Activated gamma-delta T cell treated with Interleukin-2 at 50 U/mL for 16 hours (primary cell): ENCODE data around the gene DPM2.
A peak's percentile ranks its signal among the peaks of the same experiment; 100 is the strongest.

Source experiments
- DNase-seq: peaks from one replicate; pipeline ENCODE4 v3.0.0-alpha.2; 2020

DPM2 gene

GRCh38 chr9:127972236-127972871 is 34.7 kb upstream of the DPM2 start:
- no peak for DNase-seq

GRCh38 chr9:127971357-127972235 is 33.9 kb upstream of the DPM2 start:
- DNase-seq = peak; percentile 46

DNA sequence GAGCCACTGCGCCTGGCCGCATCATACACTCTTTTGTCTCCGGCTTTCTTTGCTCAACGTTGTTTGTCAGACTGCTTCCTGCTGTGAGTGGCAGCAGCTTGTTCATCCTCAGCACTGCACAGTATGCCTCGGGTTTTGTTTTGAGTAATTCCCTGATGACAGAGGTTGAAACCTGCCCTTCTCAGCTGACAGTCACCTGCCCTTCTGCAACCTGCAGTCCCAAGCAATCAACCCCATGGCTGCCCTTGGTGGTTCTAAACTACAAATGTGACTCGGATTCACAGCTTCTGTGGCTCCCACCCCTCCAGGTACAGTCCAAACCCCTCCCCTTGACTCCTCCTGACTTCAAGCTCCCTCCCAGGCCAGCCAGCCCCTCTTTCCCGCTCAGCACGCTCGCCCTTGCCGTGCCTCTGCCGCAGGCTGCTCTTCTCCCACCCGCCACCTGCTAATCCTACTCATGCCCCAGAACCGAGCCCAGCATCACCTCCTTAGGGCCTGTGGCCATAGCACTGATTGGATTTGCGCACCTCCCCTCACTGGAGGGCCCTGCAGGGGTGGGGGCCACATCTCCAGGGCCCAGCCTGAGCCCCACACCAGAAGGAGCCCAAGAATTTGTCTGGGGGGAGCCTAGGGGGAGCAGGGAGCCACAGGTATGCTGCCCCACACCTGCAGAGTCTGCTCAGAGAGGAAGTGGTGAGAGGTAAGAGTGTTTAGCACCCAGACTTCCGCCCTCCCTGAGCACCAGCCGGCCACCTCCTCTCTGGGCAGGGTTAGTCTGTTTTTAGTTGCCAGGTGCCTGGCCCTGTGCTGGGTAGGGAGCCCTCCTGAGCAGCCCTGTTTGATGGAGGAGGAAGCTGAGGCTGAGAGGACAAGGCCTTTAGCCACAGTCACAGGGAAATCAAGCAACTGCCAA is 33.0 kb upstream of the DPM2 start:
- peak; percentile 74 for DNase-seq

DNA sequence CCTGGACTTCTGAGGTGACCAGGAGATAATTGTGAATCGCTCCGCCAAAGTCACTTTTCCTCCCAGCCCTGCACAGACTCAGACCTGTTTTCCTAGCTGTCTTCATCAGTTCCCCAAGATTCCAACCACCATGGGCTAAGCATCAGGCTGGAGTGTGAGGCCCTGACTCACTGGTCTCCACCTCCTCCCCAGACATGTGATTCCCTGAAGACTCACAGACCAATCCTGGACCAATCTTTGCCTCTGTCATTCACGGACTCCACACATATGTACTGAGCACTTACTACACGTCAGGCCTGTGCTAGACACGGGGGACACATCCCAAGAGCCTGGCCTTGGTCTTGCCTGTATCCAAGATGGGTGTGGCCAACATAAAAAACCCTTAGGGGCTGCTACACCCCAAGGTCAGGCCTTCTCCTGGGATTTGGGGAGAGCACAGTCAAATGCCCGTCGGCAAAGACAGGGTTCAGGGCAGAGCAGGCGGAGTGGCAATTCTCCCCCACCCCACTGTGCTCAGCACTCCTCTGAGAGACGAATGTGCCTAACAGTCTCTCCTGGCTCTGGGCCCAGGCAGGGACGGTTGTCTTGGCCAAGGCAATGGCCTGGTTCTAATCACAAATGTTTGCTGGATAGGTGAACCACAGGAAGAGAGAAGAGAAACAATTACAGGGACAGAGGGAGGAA is 31.2 kb upstream of the DPM2 start:
- no peak for DNase-seq

GRCh38 chr9:127968042-127968441 is 30.4 kb upstream of the DPM2 start:
- peak; percentile 10 for DNase-seq

- peak; percentile 5 for DNase-seq
These were observed 29.6 kb upstream of the DPM2 start for GRCh38 chr9:127967151-127967809.

GRCh38 chr9:127966416-127967150 is 28.9 kb upstream of the DPM2 start:
- no peak for DNase-seq

- DNase-seq = no peak
These were observed 28.3 kb upstream of the DPM2 start for GRCh38 chr9:127965953-127966352.

GRCh38 chr9:127963359-127964064 is 25.9 kb upstream of the DPM2 start:
- no peak for DNase-seq

- DNase-seq = no peak
These were observed 25.3 kb upstream of the DPM2 start for GRCh38 chr9:127963041-127963358.

- no peak for DNase-seq
These were observed 24.6 kb upstream of the DPM2 start for GRCh38 chr9:127962278-127962677.

- DNase-seq = no peak
These were observed 24.0 kb upstream of the DPM2 start for GRCh38 chr9:127961613-127962155.

GRCh38 chr9:127961155-127961490 is 23.5 kb upstream of the DPM2 start:
- no peak for DNase-seq

- no peak for DNase-seq
These were observed 22.9 kb upstream of the DPM2 start for GRCh38 chr9:127960410-127961154.

- DNase-seq = no peak
These were observed 22.3 kb upstream of the DPM2 start for GRCh38 chr9:127959841-127960409.

DNA sequence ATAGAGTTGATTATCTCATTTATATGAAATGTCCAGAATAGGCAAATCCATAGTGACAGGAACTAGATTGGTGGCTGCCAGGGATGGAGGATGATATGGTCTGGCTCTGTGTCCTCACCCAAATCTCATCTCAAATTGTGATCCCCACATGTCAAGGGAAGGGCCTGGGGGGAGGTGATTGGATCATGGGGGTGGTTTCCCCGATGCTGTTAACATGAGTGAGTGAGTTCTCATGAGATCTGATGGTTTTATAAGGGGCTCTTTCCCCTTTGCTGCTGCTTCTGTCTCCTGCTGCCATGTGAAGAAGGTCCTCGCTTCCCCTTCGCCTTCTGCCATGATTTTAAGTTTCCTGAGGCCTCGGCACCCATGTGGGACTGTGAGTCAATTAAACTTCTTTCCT is 21.7 kb upstream of the DPM2 start:
- DNase-seq = no peak

DNA sequence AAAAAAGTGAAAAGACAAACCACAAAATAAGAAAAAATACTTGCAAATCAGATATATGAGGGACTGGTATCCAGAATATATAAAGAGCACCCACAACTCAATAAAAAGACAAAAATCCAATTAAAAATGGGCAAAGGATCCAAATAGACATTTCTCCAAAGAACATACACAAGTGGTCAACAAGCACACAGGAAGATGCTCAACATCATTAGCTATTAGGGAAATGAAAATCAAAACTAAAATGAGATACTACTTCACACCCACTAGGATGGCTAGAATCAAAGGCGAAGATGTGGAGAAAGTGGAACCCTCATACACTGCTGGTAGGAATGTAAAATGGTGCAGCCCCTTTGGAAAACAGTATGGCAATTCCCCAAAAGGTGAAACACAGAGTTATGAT is 21.1 kb upstream of the DPM2 start:
- DNase-seq = no peak

DNA sequence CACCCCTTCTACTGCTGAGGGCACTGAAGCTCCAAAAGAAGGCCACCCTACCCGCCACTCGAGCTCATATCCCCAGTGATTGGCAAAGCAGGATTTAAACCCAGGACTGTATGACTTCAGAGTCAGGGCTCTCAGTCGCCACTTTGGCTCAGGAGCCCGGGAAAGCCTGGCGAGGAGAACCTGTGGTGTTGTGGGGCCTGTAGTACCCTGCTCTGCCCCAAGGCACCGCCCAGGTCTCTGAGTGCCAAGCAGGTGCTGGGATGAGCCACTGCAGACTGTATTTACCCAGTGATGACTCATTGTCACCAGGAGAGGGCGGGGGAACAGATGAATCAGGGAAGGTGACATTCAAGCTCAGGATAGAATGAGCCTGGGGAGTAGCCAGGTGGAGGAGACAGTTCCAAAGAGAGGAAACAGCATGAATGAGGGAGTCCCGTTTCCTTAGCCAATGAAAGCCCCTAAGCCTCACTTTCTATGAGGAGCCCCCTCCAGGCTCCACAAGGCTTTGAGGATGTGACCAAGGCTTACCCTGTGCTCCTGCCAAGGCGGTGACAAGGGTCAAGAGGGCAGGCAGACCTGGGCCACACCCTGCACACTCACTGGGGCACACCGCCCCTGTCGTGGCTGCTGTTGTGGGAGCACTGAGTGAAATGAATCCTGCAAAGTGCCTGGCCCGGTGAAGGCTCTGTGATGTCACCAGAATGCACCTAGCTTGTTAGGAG is 17.8 kb upstream of the DPM2 start:
- DNase-seq = peak; percentile 78

DNA sequence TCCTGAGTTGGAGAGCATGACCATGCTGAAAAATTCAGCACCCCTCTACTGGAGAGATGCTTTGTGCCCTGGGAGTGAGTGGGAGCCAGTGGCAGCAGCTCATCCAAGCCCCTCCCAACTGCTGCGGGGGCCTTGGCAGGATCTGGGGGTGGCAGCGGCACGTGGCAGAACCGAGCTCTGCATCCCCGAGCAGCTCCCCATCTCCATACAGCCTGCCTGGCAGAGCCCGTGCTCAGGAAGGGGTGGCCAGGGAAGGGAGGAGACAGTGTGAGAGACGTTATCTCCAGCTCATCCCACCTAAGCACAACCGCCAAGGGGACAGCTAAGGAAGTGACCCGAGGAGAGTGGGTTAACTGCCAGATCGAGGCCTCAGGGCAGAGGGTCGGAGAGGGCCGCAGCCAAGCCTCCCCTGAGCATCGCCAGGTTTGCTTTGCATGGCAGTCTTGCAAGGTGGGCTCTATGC is 17.2 kb upstream of the DPM2 start:
- DNase-seq = no peak
